ENCODE results near the gene ADIPOR2. TPM values are rescaled to one million over a fixed set of nuclear protein-coding genes. Genes with fewer than 3 reads are reported as not detected.
"Not testable (repeated sequence)": the region's sequence is repeated elsewhere in the genome, so short reads cannot be mapped to it uniquely, and the experiment has no call there.

ADIPOR2 gene
- total RNA-seq, 1 experiment from 2014 or later: 26.5 TPM

- no peak for DNase-seq
- no peaks in the 10 kb centered on the region for H3K27me3 ChIP-seq (ENCODE audit: low read length)
- H3K9ac ChIP-seq (ENCODE audit: low read length): no peak overlapping the region
- no peak overlapping the region for H2AFZ ChIP-seq (ENCODE audit: low read length)
- H3K9me2 ChIP-seq (replicated peaks; ENCODE audit: low read length): no peaks in the 10 kb centered on the region
- H3K4me1 ChIP-seq (ENCODE audit: insufficient read depth, low read length): no peaks in the 10 kb centered on the region
- ATAC-seq: no peak
- intact Hi-C loops (cut with micrococcal nuclease): no loop called here
- no peak overlapping the region for H3K27ac ChIP-seq (ENCODE audit: low read length)
- no TSS peak for BruUV-seq (replicated peaks)
- POLR2A ChIA-PET (ENCODE audit: unreplicated experiment): no interaction called here
- CTCF ChIA-PET: no interaction called here
- peaks cover 23% of the 10 kb centered on the region for H3K79me2 ChIP-seq (ENCODE audit: low read length)
- H3K4me2 ChIP-seq (ENCODE audit: low read length): no peak overlapping the region
- TF ChIP-seq EZH2 (IDR thresholded peaks at IDR 0.05; ENCODE audit: low read length, unreplicated experiment) (no peak), CTCF (conservative IDR thresholded peaks at IDR 0.05; ENCODE audit: low read depth, low read length) (no peak), EZH2phosphoT487 (IDR thresholded peaks at IDR 0.05; ENCODE audit: borderline replicate concordance, low read length) (no peak)
- H3K4me3 ChIP-seq (ENCODE audit: low read length): no peak overlapping the region
- H4K20me1 ChIP-seq (ENCODE audit: low read length): no peaks in the 10 kb centered on the region
- H3F3A ChIP-seq (ENCODE audit: low read length, unreplicated experiment): no peaks in the 10 kb centered on the region
- H3K36me3 ChIP-seq (ENCODE audit: low read depth, low read length): no peaks in the 10 kb centered on the region
- H3K9me3 ChIP-seq (ENCODE audit: low read length): no peaks in the 10 kb centered on the region
Observed at GRCh38 chr12:1732914-1733313, 42.0 kb downstream of the ADIPOR2 start.

DNA sequence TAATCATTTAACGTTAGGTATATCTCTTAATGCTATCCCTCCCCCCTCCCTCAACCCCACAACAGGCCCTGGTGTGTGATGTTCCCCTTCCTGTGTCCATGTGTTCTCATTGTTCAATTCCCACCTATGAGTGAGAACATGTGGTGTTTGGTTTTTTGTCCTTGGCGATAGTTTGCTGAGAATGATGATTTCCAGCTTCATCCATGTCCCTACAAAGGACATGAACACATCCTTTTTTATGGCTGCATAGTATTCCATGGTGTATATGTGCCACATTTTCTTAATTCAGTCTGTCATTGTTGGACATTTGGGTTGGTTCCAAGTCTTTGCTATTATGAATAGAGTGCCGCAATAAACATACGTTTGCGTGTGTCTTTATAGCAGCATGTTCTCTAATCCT lies 42.8 kb downstream of the ADIPOR2 start:
- POLR2A ChIA-PET (ENCODE audit: unreplicated experiment); H3K4me2 ChIP-seq (ENCODE audit: low read length); H3K27ac ChIP-seq (ENCODE audit: low read length); CTCF ChIA-PET; BruUV-seq (replicated peaks); ATAC-seq; DNase-seq; intact Hi-C loops (cut with micrococcal nuclease); H3K4me3 ChIP-seq (ENCODE audit: low read length); H3K36me3 ChIP-seq (ENCODE audit: low read depth, low read length); H3F3A ChIP-seq (ENCODE audit: low read length, unreplicated experiment); H4K20me1 ChIP-seq (ENCODE audit: low read length); H2AFZ ChIP-seq (ENCODE audit: low read length); H3K4me1 ChIP-seq (ENCODE audit: insufficient read depth, low read length); H3K27me3 ChIP-seq (ENCODE audit: low read length); H3K9me2 ChIP-seq (replicated peaks; ENCODE audit: low read length); H3K9ac ChIP-seq (ENCODE audit: low read length); H3K9me3 ChIP-seq (ENCODE audit: low read length): not testable (repeated sequence)
- peaks cover 30% of the 10 kb centered on the region for H3K79me2 ChIP-seq (ENCODE audit: low read length)

GRCh38 chr12:1737652-1738286 lies 46.9 kb downstream of the ADIPOR2 start:
- H3K4me3 ChIP-seq (ENCODE audit: low read length): no peak overlapping the region
- H4K20me1 ChIP-seq (ENCODE audit: low read length): no peaks in the 10 kb centered on the region
- TF ChIP-seq EZH2 (IDR thresholded peaks at IDR 0.05; ENCODE audit: low read length, unreplicated experiment): no peak
- no peak for TF ChIP-seq CTCF (conservative IDR thresholded peaks at IDR 0.05; ENCODE audit: low read depth, low read length)
- TF ChIP-seq EZH2phosphoT487 (IDR thresholded peaks at IDR 0.05; ENCODE audit: borderline replicate concordance, low read length): no peak
- ChIA-PET CTCF (interaction anchor here (0.7 kb wide), 1 partner anchor 38 kb away, joined by 9 read pairs; no protein-coding TSS in a partner anchor), POLR2A (ENCODE audit: unreplicated experiment) (no interaction called here)
- no peaks in the 10 kb centered on the region for H3F3A ChIP-seq (ENCODE audit: low read length, unreplicated experiment)
- H3K4me1 ChIP-seq (ENCODE audit: insufficient read depth, low read length): peaks cover 8% of the 10 kb centered on the region; the same call in 1 of the 2 replicates
- ATAC-seq (no peak), DNase-seq (no peak)
- H3K79me2 ChIP-seq (ENCODE audit: low read length): peaks cover 69% of the 10 kb centered on the region
- no peak overlapping the region for H2AFZ ChIP-seq (ENCODE audit: low read length)
- H3K36me3 ChIP-seq (ENCODE audit: low read depth, low read length): no peaks in the 10 kb centered on the region
- no peak overlapping the region for H3K9ac ChIP-seq (ENCODE audit: low read length)
- intact Hi-C loops (cut with micrococcal nuclease): no loop called here
- BruUV-seq (replicated peaks): no TSS peak
- H3K9me2 ChIP-seq (replicated peaks; ENCODE audit: low read length): no peaks in the 10 kb centered on the region
- H3K27me3 ChIP-seq (ENCODE audit: low read length): no peaks in the 10 kb centered on the region
- H3K4me2 ChIP-seq (ENCODE audit: low read length): no peak overlapping the region
- no peaks in the 10 kb centered on the region for H3K9me3 ChIP-seq (ENCODE audit: low read length)
- no peak overlapping the region for H3K27ac ChIP-seq (ENCODE audit: low read length)

Measured in PC-3 (cell line).